GM12872 (cell line): ENCODE results near the gene KIAA1217.

Experiments
- TF ChIP-seq, protein P1 (sequence below): IDR thresholded peaks from 3 replicates; pipeline ENCODE4 v1.5.1; 2011; ENCODE audit warnings: low read depth, mild to moderate bottlenecking, low read length, moderate library complexity; ENCODE audit not compliant: insufficient read depth

KIAA1217 gene

DNA sequence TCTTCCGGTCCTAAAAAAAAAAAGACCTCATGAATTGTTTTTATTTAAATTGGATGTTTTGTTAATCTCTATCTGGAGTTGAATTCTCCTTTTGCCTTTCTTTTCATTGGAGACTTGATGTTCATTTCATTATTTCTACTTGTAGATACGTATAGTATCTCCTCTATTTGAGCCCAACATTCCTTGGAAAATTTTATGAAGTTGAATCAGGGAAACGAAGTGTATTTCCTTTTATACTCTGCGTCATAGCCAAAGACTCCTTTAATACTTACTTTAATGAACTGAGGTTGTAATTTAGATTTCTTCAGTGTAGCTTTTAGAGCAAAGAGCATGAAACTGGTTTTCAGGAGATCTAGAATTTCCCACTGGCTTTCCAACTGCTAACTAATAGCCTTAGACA, 132.4 kb downstream of the KIAA1217 start:
- TF ChIP-seq, protein P1, sequence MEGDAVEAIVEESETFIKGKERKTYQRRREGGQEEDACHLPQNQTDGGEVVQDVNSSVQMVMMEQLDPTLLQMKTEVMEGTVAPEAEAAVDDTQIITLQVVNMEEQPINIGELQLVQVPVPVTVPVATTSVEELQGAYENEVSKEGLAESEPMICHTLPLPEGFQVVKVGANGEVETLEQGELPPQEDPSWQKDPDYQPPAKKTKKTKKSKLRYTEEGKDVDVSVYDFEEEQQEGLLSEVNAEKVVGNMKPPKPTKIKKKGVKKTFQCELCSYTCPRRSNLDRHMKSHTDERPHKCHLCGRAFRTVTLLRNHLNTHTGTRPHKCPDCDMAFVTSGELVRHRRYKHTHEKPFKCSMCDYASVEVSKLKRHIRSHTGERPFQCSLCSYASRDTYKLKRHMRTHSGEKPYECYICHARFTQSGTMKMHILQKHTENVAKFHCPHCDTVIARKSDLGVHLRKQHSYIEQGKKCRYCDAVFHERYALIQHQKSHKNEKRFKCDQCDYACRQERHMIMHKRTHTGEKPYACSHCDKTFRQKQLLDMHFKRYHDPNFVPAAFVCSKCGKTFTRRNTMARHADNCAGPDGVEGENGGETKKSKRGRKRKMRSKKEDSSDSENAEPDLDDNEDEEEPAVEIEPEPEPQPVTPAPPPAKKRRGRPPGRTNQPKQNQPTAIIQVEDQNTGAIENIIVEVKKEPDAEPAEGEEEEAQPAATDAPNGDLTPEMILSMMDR, result no peak

DNA sequence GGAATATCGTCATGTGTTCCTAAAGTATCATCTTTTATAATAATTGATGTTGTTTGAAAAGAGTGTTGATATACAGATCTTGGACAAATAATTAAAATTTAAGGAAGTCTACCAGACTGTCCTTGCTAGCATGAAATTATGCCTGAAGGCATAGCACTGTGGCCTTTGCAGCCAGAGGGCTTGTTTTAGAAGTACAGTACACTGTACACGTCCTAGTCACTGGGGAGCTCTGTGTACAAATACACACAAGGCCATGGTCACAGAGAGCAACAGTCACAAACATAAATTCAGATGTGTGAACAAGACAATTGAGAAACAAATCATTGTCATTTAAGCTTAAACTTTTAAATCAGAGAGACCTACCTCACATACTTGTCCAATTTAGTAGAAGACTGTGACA, 133.0 kb downstream of the KIAA1217 start:
- TF ChIP-seq, protein P1, result no peak

DNA sequence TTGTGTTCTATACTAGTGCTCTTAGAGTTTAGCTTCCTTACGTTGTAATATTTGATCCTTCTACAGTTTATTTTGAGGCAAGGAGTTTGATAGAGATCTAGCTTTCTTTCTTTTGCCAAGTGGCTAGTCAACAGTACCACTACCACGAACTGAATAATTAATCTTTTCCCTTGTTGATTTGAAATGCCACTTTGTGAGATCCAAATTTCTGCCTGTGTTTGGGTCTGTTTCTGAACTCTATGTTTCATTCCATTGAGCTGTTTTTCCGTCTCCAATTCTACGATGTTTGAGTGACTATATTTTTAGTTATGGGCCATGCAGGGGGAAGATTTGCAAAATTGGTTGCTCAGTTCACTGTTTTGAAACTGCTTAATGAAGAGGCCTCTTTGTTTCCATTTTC, 134.7 kb downstream of the KIAA1217 start:
- TF ChIP-seq, protein P1, result no peak

DNA sequence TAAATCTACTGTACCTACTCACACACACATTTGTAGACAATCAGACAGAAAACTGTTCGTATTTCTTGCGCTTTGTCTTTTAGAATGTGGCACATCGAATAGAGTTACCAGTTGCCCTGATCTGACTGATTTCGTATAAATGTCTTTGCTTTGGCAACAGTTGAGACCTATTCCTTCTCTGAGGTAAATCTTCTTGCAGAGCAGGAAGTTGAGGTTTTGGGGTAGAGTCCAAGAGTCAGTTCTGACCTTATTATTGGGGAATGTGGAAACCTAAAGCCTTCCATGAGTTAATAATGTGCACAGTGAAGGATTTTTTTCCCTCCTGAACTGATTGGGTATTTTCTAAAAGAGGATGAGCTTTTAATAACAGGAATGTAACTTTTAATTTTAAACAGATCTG, 135.3 kb downstream of the KIAA1217 start:
- TF ChIP-seq, protein P1, result no peak

DNA sequence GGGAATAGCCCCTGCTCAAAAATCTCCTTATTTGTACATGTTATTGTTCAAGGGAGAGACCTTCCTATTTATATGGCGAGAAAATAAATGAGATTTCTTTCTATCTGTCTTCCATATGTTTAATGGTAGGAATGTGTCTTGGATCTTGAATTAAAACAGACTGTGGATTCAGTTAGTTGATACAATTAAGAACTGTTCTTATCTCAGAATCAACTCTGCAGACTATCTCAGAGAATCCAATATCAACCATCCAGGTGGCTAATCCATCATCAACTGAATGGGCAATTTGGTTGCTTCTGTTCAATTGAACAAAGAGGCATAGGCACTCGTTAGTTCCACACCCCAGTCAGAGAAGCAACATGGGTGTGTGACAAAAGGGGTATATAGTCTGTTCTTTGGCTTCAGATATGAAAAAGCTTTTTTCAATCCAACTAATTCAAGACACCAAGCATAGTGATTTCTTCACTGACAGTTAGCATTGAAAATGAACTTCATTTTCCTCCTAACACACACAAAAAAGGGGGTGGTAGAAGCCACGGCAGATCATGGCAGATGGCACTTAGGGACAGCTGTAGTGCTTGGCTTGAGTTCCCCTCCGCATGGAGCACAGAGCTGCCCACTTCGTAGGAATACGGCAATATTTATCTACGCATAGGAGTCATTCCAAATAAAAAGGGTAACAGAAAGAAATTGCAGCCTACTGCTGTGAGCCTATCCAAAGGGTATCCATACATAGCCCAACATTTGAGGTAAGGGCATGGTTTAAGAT, 135.9 kb downstream of the KIAA1217 start:
- TF ChIP-seq, protein P1, result no peak

DNA sequence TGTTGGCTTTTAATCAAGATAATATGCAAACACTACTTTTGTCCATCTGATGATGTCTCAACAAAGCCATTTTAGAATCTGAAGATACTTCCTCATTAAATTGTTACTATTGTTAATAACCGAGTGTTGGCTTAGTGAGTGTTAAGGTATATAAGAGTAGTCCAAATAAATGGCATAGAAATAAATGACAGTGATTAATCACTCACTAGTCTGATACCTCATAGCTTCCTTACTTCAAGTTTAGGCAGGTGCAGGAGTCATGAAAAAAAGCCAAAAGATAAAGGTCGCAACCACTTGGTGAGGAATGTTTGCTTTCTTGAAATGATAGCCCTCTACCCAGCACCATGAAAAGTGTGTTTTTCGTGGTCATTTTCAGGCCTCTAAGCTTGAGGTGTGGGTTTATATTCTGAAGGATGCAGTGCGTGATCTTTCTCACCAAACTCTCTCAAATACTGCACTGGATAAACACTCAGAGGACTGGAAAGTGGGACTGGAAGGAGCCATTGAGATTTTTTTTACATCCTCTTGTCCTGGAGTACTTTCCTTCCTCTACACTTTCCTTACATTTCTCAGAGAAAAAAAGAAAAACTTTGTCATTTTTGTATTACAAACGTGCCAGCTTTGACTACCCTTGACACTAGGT, 138.1 kb downstream of the KIAA1217 start:
- TF ChIP-seq, protein P1, result no peak

DNA sequence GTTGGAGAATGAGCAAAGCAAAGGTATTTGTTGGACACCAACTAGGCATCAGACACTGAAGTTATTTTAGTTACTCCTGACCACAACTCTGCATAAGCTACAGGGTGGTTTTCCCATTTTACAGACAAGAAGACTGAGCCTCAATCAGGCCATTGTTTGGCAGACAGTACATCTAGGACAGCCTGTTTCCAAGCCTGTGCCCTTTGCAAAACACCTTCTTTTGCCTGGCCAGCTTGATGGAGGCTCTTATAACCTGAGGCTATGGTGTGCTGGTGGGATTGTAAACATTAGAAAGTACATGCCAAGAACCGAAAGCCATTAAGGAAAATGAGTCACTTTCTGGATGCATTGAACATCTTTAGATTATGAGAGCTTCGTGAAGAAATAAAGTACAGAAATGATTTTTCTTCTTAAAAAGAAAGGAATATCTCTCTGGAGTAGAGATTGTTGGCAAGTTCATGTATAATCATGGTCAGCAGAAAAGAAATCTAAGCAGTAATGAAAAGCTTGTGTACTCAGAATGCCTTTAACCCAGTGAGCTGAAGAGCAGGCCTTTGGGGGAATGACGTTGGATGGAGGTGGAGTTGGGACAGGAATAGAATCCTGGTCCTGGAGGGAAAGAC, 140.6 kb downstream of the KIAA1217 start:
- TF ChIP-seq, protein P1, result no peak
